ENCODE measurements around the gene CEP112.
A peak's percentile ranks its signal among the peaks of the same experiment; 100 is the strongest.
"Not testable (repeated sequence)": the region's sequence is repeated elsewhere in the genome, so short reads cannot be mapped to it uniquely, and the experiment has no call there.

CEP112 gene

GRCh38 chr17:65820306-65820705 is 371.6 kb downstream of the CEP112 start:
- DNase-seq (ENCODE audit: low read depth) = no peak

GRCh38 chr17:65819810-65820209 is 372.1 kb downstream of the CEP112 start:
- no peak for DNase-seq (ENCODE audit: low read depth)

- DNase-seq (ENCODE audit: low read depth) = no peak
Observed at GRCh38 chr17:65817951-65818350, 374.0 kb downstream of the CEP112 start.

GRCh38 chr17:65814418-65814817 is 377.5 kb downstream of the CEP112 start:
- no peak for DNase-seq (ENCODE audit: low read depth)

- no peak for DNase-seq (ENCODE audit: low read depth)
Observed at GRCh38 chr17:65813306-65813705, 378.6 kb downstream of the CEP112 start.

GRCh38 chr17:65811043-65811442 is 380.9 kb downstream of the CEP112 start:
- DNase-seq (ENCODE audit: low read depth) = no peak

GRCh38 chr17:65809366-65809765 is 382.6 kb downstream of the CEP112 start:
- no peak for DNase-seq (ENCODE audit: low read depth)

- not testable (repeated sequence) for DNase-seq (ENCODE audit: low read depth)
Observed at GRCh38 chr17:65808566-65808965, 383.4 kb downstream of the CEP112 start.

GRCh38 chr17:65807361-65807760 is 384.6 kb downstream of the CEP112 start:
- no peak for DNase-seq (ENCODE audit: low read depth)

- DNase-seq (ENCODE audit: low read depth) = no peak
Observed at GRCh38 chr17:65801513-65801912, 390.4 kb downstream of the CEP112 start.

GRCh38 chr17:65800655-65801054 is 391.3 kb downstream of the CEP112 start:
- DNase-seq (ENCODE audit: low read depth) = no peak

- DNase-seq (ENCODE audit: low read depth) = no peak
Observed at GRCh38 chr17:65799869-65800268, 392.1 kb downstream of the CEP112 start.

- DNase-seq (ENCODE audit: low read depth) = no peak
Observed at GRCh38 chr17:65799454-65799853, 392.5 kb downstream of the CEP112 start.

GRCh38 chr17:65797809-65798208 is 394.1 kb downstream of the CEP112 start:
- no peak for DNase-seq (ENCODE audit: low read depth)

GRCh38 chr17:65797101-65797500 is 394.8 kb downstream of the CEP112 start:
- no peak for DNase-seq (ENCODE audit: low read depth)

- DNase-seq (ENCODE audit: low read depth) = no peak
Observed at GRCh38 chr17:65794572-65794971, 397.4 kb downstream of the CEP112 start.

- DNase-seq (ENCODE audit: low read depth) = no peak
Observed at GRCh38 chr17:65790241-65790640, 401.7 kb downstream of the CEP112 start.

- no peak for DNase-seq (ENCODE audit: low read depth)
Observed at GRCh38 chr17:65787503-65787902, 404.4 kb downstream of the CEP112 start.

- no peak for DNase-seq (ENCODE audit: low read depth)
Observed at GRCh38 chr17:65786479-65786878, 405.5 kb downstream of the CEP112 start.

GRCh38 chr17:65785109-65785508 is 406.8 kb downstream of the CEP112 start:
- peak; percentile 88 for DNase-seq (ENCODE audit: low read depth)

- DNase-seq (ENCODE audit: low read depth) = peak; percentile 57
Observed at GRCh38 chr17:65783845-65784334, 408.0 kb downstream of the CEP112 start.

- not testable (repeated sequence) for DNase-seq (ENCODE audit: low read depth)
Observed at GRCh38 chr17:65782104-65782706, 409.7 kb downstream of the CEP112 start.

GRCh38 chr17:65780111-65780510 is 411.8 kb downstream of the CEP112 start:
- no peak for DNase-seq (ENCODE audit: low read depth)

GRCh38 chr17:65776890-65777289 is 415.0 kb downstream of the CEP112 start:
- no peak for DNase-seq (ENCODE audit: low read depth)
